Activated CD8-positive, alpha-beta T cell treated with anti-CD3 and anti-CD28 coated beads, Interleukin-2, amount 10 ng/mL, durations not matched to agents 7 days and 5 days (primary cell): ENCODE data around the gene ANXA5. TPM values are rescaled to one million over a fixed set of nuclear protein-coding genes. Genes with fewer than 3 reads are reported as not detected.

Experiments
- ATAC-seq: fragments of 150-1000 bp; cut with Tn5 transposase; one replicate; pipeline ENCODE4 v1.10.0; 2021; ENCODE audit warnings: moderate library complexity
- CTCF ChIA-PET: fragments of 350-600 bp; sonication (Branson Sonifier 250); formaldehyde crosslinking; loops from one replicate; lab custom pipeline; 2021; ENCODE audit warnings: antibody characterized with exemption; lab: Charles Lee
- POLR2A ChIA-PET: fragments of 350-600 bp; sonication (Branson Sonifier 250); formaldehyde crosslinking; loops from one replicate; lab custom pipeline; 2021; ENCODE audit warnings: antibody characterized with exemption; lab: Charles Lee
- DNase-seq: peaks from one replicate; pipeline ENCODE4 v3.0.0-alpha.2; 2020
- H3K27ac Mint-ChIP-seq: one replicate; pipeline ENCODE4 v1.8.0; 2021; ENCODE audit warnings: mild to moderate bottlenecking, mixed read lengths
- H3K27me3 Mint-ChIP-seq: one replicate; pipeline ENCODE4 v1.8.0; 2021; ENCODE audit warnings: low read depth, mixed read lengths
- H3K36me3 Mint-ChIP-seq: one replicate; pipeline ENCODE4 v1.8.0; 2021; ENCODE audit warnings: low read depth, mixed read lengths
- H3K4me1 Mint-ChIP-seq: one replicate; pipeline ENCODE4 v1.8.0; 2021; ENCODE audit warnings: low read depth, mixed read lengths
- H3K4me3 Mint-ChIP-seq: one replicate; pipeline ENCODE4 v1.8.0; 2021; ENCODE audit warnings: mild to moderate bottlenecking, mixed read lengths
- H3K9me3 Mint-ChIP-seq: one replicate; pipeline ENCODE4 v1.8.0; 2022; ENCODE audit warnings: mixed read lengths; ENCODE audit not compliant: insufficient read depth
- total RNA-seq, 2 experiments: library from RNA; stranded (reverse); gene quantifications; one replicate each; pipeline ENCODE4 v1.2.3, GENCODE V29; 2021

Gene ANXA5
- total RNA-seq, 2 experiments from 2014 or later, result 145 to 147 TPM

- no peaks in the 10 kb centered on the region for H3K36me3 Mint-ChIP-seq
- no peaks in the 10 kb centered on the region for H3K9me3 Mint-ChIP-seq
- ChIA-PET POLR2A (no interaction called here), CTCF (no interaction called here)
- H3K27me3 Mint-ChIP-seq, result peaks cover 42% of the 10 kb centered on the region
- H3K4me1 Mint-ChIP-seq, result peaks cover 34% of the 10 kb centered on the region
- DNase-seq (no peak), ATAC-seq (no peak)
- H3K4me3 Mint-ChIP-seq, result no peak overlapping the region
- no peak overlapping the region for H3K27ac Mint-ChIP-seq
Measured at GRCh38 chr4:121709766-121710405, 13.1 kb upstream of the ANXA5 start.

DNA sequence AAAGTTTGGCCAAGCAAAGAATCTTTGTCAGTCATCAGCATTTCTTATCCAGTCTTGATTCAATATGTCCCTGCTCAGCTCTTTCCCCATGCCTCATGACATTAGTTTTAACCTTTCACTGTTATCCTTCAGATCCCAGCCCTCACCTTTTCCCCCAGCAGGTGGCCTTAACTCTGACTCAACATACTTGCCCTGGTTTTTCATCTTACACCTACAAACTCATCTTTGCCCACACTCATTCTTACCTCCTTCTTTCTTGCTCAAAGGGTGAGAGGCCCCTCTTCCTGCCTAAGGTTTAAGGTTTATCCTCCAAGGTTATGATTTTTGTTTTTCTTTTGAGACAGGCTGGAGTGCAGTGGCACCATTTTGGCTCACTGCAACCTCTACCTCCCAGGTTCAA is 10.6 kb upstream of the ANXA5 start:
- CTCF ChIA-PET, result interaction anchor here (0.9 to 2.1 kb wide), 2 partner anchors 11 to 18 kb away, joined by 3 to 14 read pairs; partner anchors contain the start of gene ANXA5
- POLR2A ChIA-PET, result interaction anchor here (1.6 kb wide), 1 partner anchor 10 kb away, joined by 6 read pairs; the partner anchor contains the start of gene ANXA5
- no peak for ATAC-seq
- no peak for DNase-seq
- peaks cover 34% of the 10 kb centered on the region for H3K4me1 Mint-ChIP-seq
- H3K9me3 Mint-ChIP-seq, result no peaks in the 10 kb centered on the region
- no peak overlapping the region for H3K27ac Mint-ChIP-seq
- H3K27me3 Mint-ChIP-seq, result peaks cover 40% of the 10 kb centered on the region
- H3K4me3 Mint-ChIP-seq, result no peak overlapping the region
- no peaks in the 10 kb centered on the region for H3K36me3 Mint-ChIP-seq

DNA sequence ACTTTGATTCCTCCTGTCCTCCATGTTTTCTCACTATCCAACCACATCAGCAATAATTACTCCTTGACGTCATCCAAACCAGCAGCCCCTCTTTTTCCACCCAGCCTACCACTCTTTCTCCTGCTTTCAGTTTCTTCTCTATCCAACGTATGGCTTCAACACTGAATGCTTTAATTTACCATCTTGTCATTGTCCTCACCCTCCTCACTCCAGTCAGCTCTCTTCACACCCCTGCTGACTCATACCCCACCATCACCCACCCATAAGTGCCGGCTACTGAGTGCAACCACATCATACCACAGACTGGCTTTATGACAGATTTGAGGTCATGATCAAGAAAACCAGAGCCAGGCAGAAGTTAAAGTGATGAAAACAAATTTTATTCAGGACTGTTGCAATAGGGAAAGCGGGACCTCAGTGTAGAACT is 9.8 kb upstream of the ANXA5 start:
- Mint-ChIP-seq H3K4me3 (peak overlapping the region; percentile 3), H3K4me1 (peaks cover 32% of the 10 kb centered on the region), H3K9me3 (no peaks in the 10 kb centered on the region), H3K36me3 (no peaks in the 10 kb centered on the region), H3K27ac (peak overlapping the region; percentile 63), H3K27me3 (peaks cover 37% of the 10 kb centered on the region)
- DNase-seq, result peak; percentile 70
- ChIA-PET POLR2A (interaction anchor here (1.6 to 2.2 kb wide), 2 partner anchors 10 kb away, joined by 6 to 9 read pairs; partner anchors contain the start of gene ANXA5), CTCF (interaction anchor here (1.0 kb wide), 1 partner anchor 29 kb away, joined by 3 read pairs; no protein-coding TSS in a partner anchor)
- peak; percentile 94 for ATAC-seq

GRCh38 chr4:121705521-121705920 is 8.7 kb upstream of the ANXA5 start:
- no peak for DNase-seq
- peaks cover 26% of the 10 kb centered on the region for H3K4me1 Mint-ChIP-seq
- no peaks in the 10 kb centered on the region for H3K9me3 Mint-ChIP-seq
- no peak overlapping the region for H3K27ac Mint-ChIP-seq
- H3K36me3 Mint-ChIP-seq, result no peaks in the 10 kb centered on the region
- CTCF ChIA-PET, result interaction anchor here (0.6 to 1.4 kb wide), 3 partner anchors 10 to 28 kb away, joined by 3 read pairs; no protein-coding TSS in a partner anchor
- peaks cover 37% of the 10 kb centered on the region for H3K27me3 Mint-ChIP-seq
- ATAC-seq, result no peak
- POLR2A ChIA-PET, result interaction anchor here (1.0 to 2.2 kb wide), 2 partner anchors 9 to 80 kb away, joined by 3 to 9 read pairs; partner anchors contain the start of gene ANXA5
- no peak overlapping the region for H3K4me3 Mint-ChIP-seq

- Mint-ChIP-seq H3K4me3 (no peak overlapping the region), H3K36me3 (no peaks in the 10 kb centered on the region), H3K4me1 (peaks cover 25% of the 10 kb centered on the region), H3K27ac (no peak overlapping the region), H3K27me3 (peaks cover 55% of the 10 kb centered on the region), H3K9me3 (no peaks in the 10 kb centered on the region)
- no peak for DNase-seq
- POLR2A ChIA-PET, result no interaction called here
- ATAC-seq, result no peak
- CTCF ChIA-PET, result no interaction called here
Measured at GRCh38 chr4:121702136-121702535, 5.4 kb upstream of the ANXA5 start.

GRCh38 chr4:121701263-121701662 is 4.5 kb upstream of the ANXA5 start:
- ChIA-PET POLR2A (no interaction called here), CTCF (no interaction called here)
- no peak overlapping the region for H3K27ac Mint-ChIP-seq
- peaks cover 55% of the 10 kb centered on the region for H3K27me3 Mint-ChIP-seq
- no peaks in the 10 kb centered on the region for H3K9me3 Mint-ChIP-seq
- no peaks in the 10 kb centered on the region for H3K36me3 Mint-ChIP-seq
- no peak for DNase-seq
- peaks cover 16% of the 10 kb centered on the region for H3K4me1 Mint-ChIP-seq
- ATAC-seq, result no peak
- no peak overlapping the region for H3K4me3 Mint-ChIP-seq

DNA sequence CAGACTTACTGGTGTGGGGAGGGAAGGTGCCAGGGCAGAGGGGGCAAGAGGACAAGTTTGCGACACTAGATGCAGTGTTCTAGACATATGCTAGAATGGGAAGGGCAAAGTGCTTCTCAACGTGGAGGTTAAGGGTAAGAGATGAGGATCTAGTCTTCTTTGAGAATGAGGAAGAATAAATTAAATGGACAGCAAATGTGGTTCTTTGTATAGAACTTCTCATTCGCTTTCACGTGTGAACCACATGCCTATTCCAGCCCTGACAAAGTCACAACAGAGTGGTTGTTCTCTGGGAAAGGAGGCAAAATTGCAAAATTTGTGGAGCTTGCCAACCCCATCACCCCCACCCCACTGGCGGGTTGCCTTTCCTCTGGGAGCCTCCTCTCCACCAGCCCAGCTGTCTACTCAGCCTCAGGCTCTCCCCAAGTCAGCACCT is 1.5 kb upstream of the ANXA5 start:
- peaks cover 47% of the 10 kb centered on the region for H3K27me3 Mint-ChIP-seq
- ChIA-PET CTCF (no interaction called here), POLR2A (no interaction called here)
- DNase-seq (no peak), ATAC-seq (no peak)
- H3K27ac Mint-ChIP-seq, result no peak overlapping the region
- H3K4me1 Mint-ChIP-seq, result peaks cover 29% of the 10 kb centered on the region
- no peaks in the 10 kb centered on the region for H3K9me3 Mint-ChIP-seq
- H3K36me3 Mint-ChIP-seq, result peaks cover 3% of the 10 kb centered on the region
- peak overlapping the region; percentile 84 for H3K4me3 Mint-ChIP-seq

DNA sequence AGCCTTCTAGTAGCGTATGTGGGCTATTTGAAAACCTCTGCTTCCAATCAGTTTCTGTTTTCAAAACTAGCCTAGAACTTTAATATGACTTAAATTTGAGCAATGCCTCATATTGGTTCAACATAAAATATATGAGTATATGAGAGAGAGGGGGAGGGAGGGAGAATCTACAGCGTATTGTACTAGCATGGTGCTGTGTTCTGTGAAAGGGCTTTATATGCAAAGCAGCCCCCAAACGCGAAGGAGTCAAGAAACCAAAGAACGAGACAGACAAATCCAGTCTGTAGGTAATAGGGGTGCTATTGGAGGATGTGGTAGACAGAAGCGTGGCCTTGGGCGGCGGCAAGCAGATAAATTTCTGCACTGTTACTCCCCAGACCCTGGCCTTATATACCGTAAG is 784 bp upstream of the ANXA5 start:
- ChIA-PET CTCF (interaction anchor here (1.1 to 2.2 kb wide), 4 partner anchors 11 to 102 kb away, joined by 3 to 14 read pairs (median 3); no protein-coding TSS in a partner anchor), POLR2A (interaction anchor here (1.6 to 1.8 kb wide), 2 partner anchors 8 to 10 kb away, joined by 6 to 9 read pairs; no protein-coding TSS in a partner anchor)
- peak overlapping the region; percentile 84 for H3K4me3 Mint-ChIP-seq
- peak overlapping the region; percentile 85 for H3K27ac Mint-ChIP-seq
- H3K36me3 Mint-ChIP-seq, result peaks cover 7% of the 10 kb centered on the region
- DNase-seq (peak; percentile 34), ATAC-seq (no peak)
- peaks cover 42% of the 10 kb centered on the region for H3K27me3 Mint-ChIP-seq
- H3K9me3 Mint-ChIP-seq, result no peaks in the 10 kb centered on the region
- peaks cover 30% of the 10 kb centered on the region for H3K4me1 Mint-ChIP-seq

- Mint-ChIP-seq H3K4me3 (peak overlapping the region; percentile 97), H3K36me3 (peaks cover 17% of the 10 kb centered on the region), H3K27me3 (peaks cover 32% of the 10 kb centered on the region), H3K4me1 (peaks cover 35% of the 10 kb centered on the region), H3K9me3 (no peaks in the 10 kb centered on the region), H3K27ac (peak overlapping the region; percentile 98)
- peak; percentile 70 for DNase-seq
- ATAC-seq, result peak; percentile 27
- POLR2A ChIA-PET, result interaction anchor here (0.6 to 1.8 kb wide), 5 partner anchors 9 to 128 kb away, joined by 3 to 9 read pairs (median 3); no protein-coding TSS in a partner anchor
- CTCF ChIA-PET, result interaction anchor here (0.7 to 2.2 kb wide), 5 partner anchors 8 to 29 kb away, joined by 3 to 14 read pairs (median 3); no protein-coding TSS in a partner anchor
Measured at GRCh38 chr4:121696170-121696580, 605 bp downstream of the ANXA5 start.

- Mint-ChIP-seq H3K4me3 (no peak overlapping the region), H3K4me1 (peaks cover 35% of the 10 kb centered on the region), H3K9me3 (no peaks in the 10 kb centered on the region), H3K27ac (no peak overlapping the region), H3K27me3 (peaks cover 14% of the 10 kb centered on the region), H3K36me3 (peaks cover 17% of the 10 kb centered on the region)
- POLR2A ChIA-PET, result no interaction called here
- DNase-seq, result no peak
- ATAC-seq, result no peak
- CTCF ChIA-PET, result no interaction called here
Measured at GRCh38 chr4:121693886-121694285, 2.9 kb downstream of the ANXA5 start.

GRCh38 chr4:121693450-121693849 is 3.3 kb downstream of the ANXA5 start:
- ATAC-seq (no peak), DNase-seq (no peak)
- Mint-ChIP-seq H3K4me3 (no peak overlapping the region), H3K27ac (no peak overlapping the region), H3K27me3 (peaks cover 10% of the 10 kb centered on the region), H3K36me3 (peaks cover 17% of the 10 kb centered on the region), H3K9me3 (no peaks in the 10 kb centered on the region), H3K4me1 (peaks cover 33% of the 10 kb centered on the region)
- CTCF ChIA-PET, result no interaction called here
- POLR2A ChIA-PET, result no interaction called here

- no peak overlapping the region for H3K27ac Mint-ChIP-seq
- CTCF ChIA-PET, result no interaction called here
- no peak for DNase-seq
- peaks cover 24% of the 10 kb centered on the region for H3K4me1 Mint-ChIP-seq
- no peak overlapping the region for H3K4me3 Mint-ChIP-seq
- H3K9me3 Mint-ChIP-seq, result no peaks in the 10 kb centered on the region
- peaks cover 3% of the 10 kb centered on the region for H3K27me3 Mint-ChIP-seq
- no peak for ATAC-seq
- peaks cover 17% of the 10 kb centered on the region for H3K36me3 Mint-ChIP-seq
- POLR2A ChIA-PET, result no interaction called here
Measured at GRCh38 chr4:121692261-121692660, 4.5 kb downstream of the ANXA5 start.
